Liver (tissue), 9 donors: ENCODE measurements around the gene PDE4B. TPM values are rescaled to one million over a fixed set of nuclear protein-coding genes. Genes with fewer than 3 reads are reported as not detected.

Experiments used
- DNase-seq: peaks from one replicate; pipeline ENCODE4 v3.0.0-alpha.2; 2017; ENCODE audit warnings: low spot score
- H3K27ac ChIP-seq, 2 donors: one replicate each; pipeline ENCODE4 v1.7.0; 2013; ENCODE audit warnings: inconsistent platforms in 2 of 2, low read length in 2 of 2, control low read depth in 1 of 2, low read depth in 1 of 2, mild to moderate bottlenecking in 1 of 2
- H3K27me3 ChIP-seq, 4 donors: one replicate each; pipeline versions ENCODE4 v1.6.1 to v1.7.0; 2013; ENCODE audit warnings: low read length in 3 of 4, inconsistent platforms in 1 of 4, mild to moderate bottlenecking in 1 of 4, moderate library complexity in 1 of 4; ENCODE audit not compliant: control insufficient read depth in 4 of 4, insufficient read depth in 4 of 4
- H3K36me3 ChIP-seq, 4 donors: one replicate each; pipeline versions ENCODE4 v1.6.1 to v1.7.0; 2013; ENCODE audit warnings: low read length in 3 of 4, mild to moderate bottlenecking in 3 of 4, low read depth in 1 of 4, moderate library complexity in 1 of 4; ENCODE audit not compliant: control insufficient read depth in 4 of 4, insufficient read depth in 3 of 4
- H3K4me1 ChIP-seq, 4 donors: one replicate each; pipeline versions ENCODE4 v1.6.1 to v1.7.0; 2013; ENCODE audit warnings: low read length in 3 of 4, mild to moderate bottlenecking in 3 of 4, moderate library complexity in 1 of 4; ENCODE audit not compliant: control insufficient read depth in 4 of 4, insufficient read depth in 4 of 4
- H3K4me3 ChIP-seq, 3 donors: one replicate each; pipeline versions ENCODE4 v1.6.1 to v1.7.0; 2013; ENCODE audit warnings: low read length in 3 of 3, control low read depth in 1 of 3, low read depth in 1 of 3, mild to moderate bottlenecking in 1 of 3
- H3K9ac ChIP-seq, 2 donors: one replicate each; pipeline ENCODE4 v1.7.0; 2013; ENCODE audit warnings: low read length in 2 of 2, mild to moderate bottlenecking in 2 of 2, moderate library complexity in 2 of 2, control low read depth in 1 of 2, low read depth in 1 of 2
- H3K9me3 ChIP-seq, 4 donors: one replicate each; pipeline versions ENCODE4 v1.6.1 to v1.7.0; 2013; ENCODE audit warnings: low read length in 3 of 4; ENCODE audit not compliant: control insufficient read depth in 4 of 4
- EGR1 ChIP-seq, 2 donors: IDR thresholded peaks; 2 replicates each; pipeline ENCODE4 v1.6.1; 2016 to 2018; ENCODE audit warnings: antibody characterized with exemption in 2 of 2, low read depth in 2 of 2
- FOXA1 ChIP-seq: IDR thresholded peaks from 2 replicates; pipeline ENCODE4 v1.6.1; 2016; ENCODE audit warnings: antibody characterized with exemption
- FOXA2 ChIP-seq: IDR thresholded peaks from 2 replicates; pipeline ENCODE4 v1.6.1; 2016; ENCODE audit warnings: antibody characterized with exemption
- HNF4A ChIP-seq, 2 donors: conservative IDR thresholded peaks; 2 replicates each; pipeline ENCODE4 v1.6.1; 2016; ENCODE audit warnings: antibody characterized with exemption in 2 of 2, mild to moderate bottlenecking in 2 of 2
- HNF4G ChIP-seq: IDR thresholded peaks from 2 replicates; pipeline ENCODE4 v1.6.1; 2016; ENCODE audit warnings: antibody characterized with exemption
- JUND ChIP-seq, 2 donors: IDR thresholded peaks; 2 replicates each; pipeline ENCODE4 v1.6.1; 2016; ENCODE audit warnings: antibody characterized with exemption in 2 of 2
- NR2F2 ChIP-seq: IDR thresholded peaks from 2 replicates; pipeline ENCODE4 v1.6.1; 2016; ENCODE audit warnings: antibody characterized with exemption
- RAD21 ChIP-seq, 2 donors: IDR thresholded peaks; 2 replicates each; pipeline ENCODE4 v1.6.1; 2016; ENCODE audit warnings: antibody characterized with exemption in 2 of 2, mild to moderate bottlenecking in 2 of 2
- RXRA ChIP-seq, 2 donors: IDR thresholded peaks; 2 replicates each; pipeline ENCODE4 v1.6.1; 2017 to 2018; ENCODE audit warnings: antibody characterized with exemption in 2 of 2, mild to moderate bottlenecking in 1 of 2
- SP1 ChIP-seq: IDR thresholded peaks from 2 replicates; pipeline ENCODE4 v1.6.1; 2018; ENCODE audit warnings: antibody characterized with exemption, mild to moderate bottlenecking
- TAF1 ChIP-seq: conservative IDR thresholded peaks from 2 replicates; pipeline ENCODE4 v1.6.1; 2016; ENCODE audit warnings: antibody characterized with exemption, mild to moderate bottlenecking
- YY1 ChIP-seq: IDR thresholded peaks from 2 replicates; pipeline ENCODE4 v1.6.1; 2016; ENCODE audit warnings: antibody characterized with exemption, mild to moderate bottlenecking
- WGBS: extraction: QIAGEN DNeasy Blood & Tissue Kit; methylation state at CpG from one replicate; pipeline ENCODE4 v1.1.7; 2013; 5-methylcytosine and 5-hydroxymethylcytosine counted together
- polyA plus RNA-seq, 2 donors: library from polyadenylated mRNA; stranded (reverse) in 1 of 2; unstranded in 1 of 2; fragments of 200-250 nt in 1 of 2; fragments of >200 nt in 1 of 2; fragmentation: Nextera tagmentation in 1 of 2; extraction: Ambion mirVana in 1 of 2; gene quantifications; one replicate each; pipeline versions ENCODE4 v1.2.1 to v1.2.3, GENCODE V29; 2013 to 2015
- total RNA-seq, 2 donors: library from RNA; depleted of rRNA; stranded (reverse); fragments of >200 nt; gene quantifications; one replicate each; pipeline ENCODE4 v1.2.3, GENCODE V29; 2014
- TF ChIP-seq, protein P1 (sequence below): IDR thresholded peaks from 2 replicates; pipeline ENCODE4 v1.6.1; 2016; ENCODE audit warnings: antibody characterized with exemption
- TF ChIP-seq, protein P2 (sequence below): fragments of 150-350 bp; IDR thresholded peaks from 2 replicates; pipeline ENCODE4 v1.5.1; 2017; ENCODE audit warnings: improper control_type of control experiment, low read depth, low read length; ENCODE audit not compliant: missing input control
- TF ChIP-seq, protein P3 (sequence below): IDR thresholded peaks from 2 replicates; pipeline ENCODE4 v1.6.1; 2016; ENCODE audit warnings: antibody characterized with exemption, mild to moderate bottlenecking
- TF ChIP-seq, protein P4 (sequence below): IDR thresholded peaks from 2 replicates; pipeline ENCODE4 v1.6.1; 2016; ENCODE audit warnings: antibody characterized with exemption
- donor health status: healthy.
- donor health status: healthy.
- donor health status: healthy.
- donor health status: healthy.
- donor health status: healthy.

PDE4B gene
- total and polyA plus RNA-seq, 4 donors = 1.9 to 3.9 (median 2.7) TPM

DNA sequence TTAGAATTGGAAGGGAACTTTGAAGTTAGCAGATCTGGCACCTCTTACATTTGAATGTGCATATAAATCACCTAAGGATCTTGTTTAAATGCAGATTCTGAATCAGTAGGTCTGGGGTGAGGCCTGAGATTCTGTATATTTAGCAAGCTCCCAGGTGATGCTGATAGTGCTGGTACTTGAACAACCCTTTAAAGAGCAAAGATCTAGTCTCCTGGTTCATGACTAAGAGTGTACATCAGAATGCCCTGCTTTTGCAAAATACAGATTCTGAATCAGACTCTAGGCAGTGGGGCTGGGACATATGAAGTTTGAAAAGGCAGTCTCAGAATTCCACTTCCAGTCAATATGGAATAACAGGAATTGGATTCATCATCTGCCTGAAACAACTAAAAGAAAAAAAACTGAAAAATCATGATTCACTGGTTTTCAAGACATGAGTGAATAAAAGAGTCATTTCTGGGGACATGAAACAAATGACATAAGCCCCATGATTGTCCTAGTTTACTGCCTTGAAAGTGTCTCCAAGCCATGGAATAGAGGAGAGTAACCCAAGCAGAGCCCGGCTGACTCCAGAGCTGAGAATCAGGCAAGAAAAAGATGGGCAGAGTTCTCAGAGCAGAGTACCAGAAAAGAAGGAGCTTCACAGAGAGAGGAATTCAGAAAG is 591.7 kb downstream of the PDE4B start:
- Histone ChIP-seq H3K36me3 (no peaks in the 10 kb centered on the region), H3K9ac (no peak overlapping the region)

DNA sequence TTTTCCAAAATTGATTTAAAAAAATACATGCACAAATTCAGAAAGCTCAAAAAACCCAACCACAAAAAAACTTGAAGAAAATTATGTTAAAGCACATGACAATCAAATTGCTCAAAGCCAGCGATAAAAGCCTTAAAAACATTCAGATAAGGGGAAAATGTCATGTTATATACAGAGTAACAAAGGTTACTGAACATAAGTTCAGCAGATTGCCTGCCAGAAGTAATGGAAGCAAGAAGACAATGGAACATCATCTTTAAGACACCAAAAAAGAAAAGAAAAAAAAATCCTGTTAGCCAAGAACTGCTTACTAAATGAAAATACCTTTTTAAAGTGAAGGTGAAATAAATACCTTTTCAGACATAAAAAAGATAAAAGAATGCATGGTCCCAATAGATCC is 594.0 kb downstream of the PDE4B start:
- H3K27ac ChIP-seq = no peak overlapping the region
- H3K36me3 ChIP-seq = no peaks in the 10 kb centered on the region
- H3K9me3 ChIP-seq = peaks cover 0 to 9% (median 5%) of the 10 kb centered on the region in 4 donors
- DNase-seq = no peak
- no peaks in the 10 kb centered on the region for H3K27me3 ChIP-seq
- H3K4me1 ChIP-seq = no peaks in the 10 kb centered on the region
- WGBS = 87% methylated on average over 1 of the region's 1 CpG
- TF ChIP-seq RAD21 (IDR thresholded peaks at IDR 0.05) (no peak), TAF1 (no peak), HNF4A (conservative IDR thresholded peaks at IDR 0.05) (no peak), HNF4G (no peak)
- H3K9ac ChIP-seq = no peak overlapping the region
- H3K4me3 ChIP-seq = no peak overlapping the region

More for the DNA sequence above, 591.7 kb downstream of the PDE4B start:
- no peak for DNase-seq
- H3K4me3 ChIP-seq = no peak overlapping the region
- H3K4me1 ChIP-seq = no peaks in the 10 kb centered on the region
- peaks cover 0 to 5% (median 0%) of the 10 kb centered on the region in 4 donors for H3K9me3 ChIP-seq
- H3K27ac ChIP-seq = no peak overlapping the region
- H3K27me3 ChIP-seq = no peaks in the 10 kb centered on the region
- no peak for TF ChIP-seq RXRA (IDR thresholded peaks at IDR 0.05)
- TF ChIP-seq, protein P1, sequence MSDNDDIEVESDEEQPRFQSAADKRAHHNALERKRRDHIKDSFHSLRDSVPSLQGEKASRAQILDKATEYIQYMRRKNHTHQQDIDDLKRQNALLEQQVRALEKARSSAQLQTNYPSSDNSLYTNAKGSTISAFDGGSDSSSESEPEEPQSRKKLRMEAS = no peak
- no peak for TF ChIP-seq FOXA1
- TF ChIP-seq, protein P2, sequence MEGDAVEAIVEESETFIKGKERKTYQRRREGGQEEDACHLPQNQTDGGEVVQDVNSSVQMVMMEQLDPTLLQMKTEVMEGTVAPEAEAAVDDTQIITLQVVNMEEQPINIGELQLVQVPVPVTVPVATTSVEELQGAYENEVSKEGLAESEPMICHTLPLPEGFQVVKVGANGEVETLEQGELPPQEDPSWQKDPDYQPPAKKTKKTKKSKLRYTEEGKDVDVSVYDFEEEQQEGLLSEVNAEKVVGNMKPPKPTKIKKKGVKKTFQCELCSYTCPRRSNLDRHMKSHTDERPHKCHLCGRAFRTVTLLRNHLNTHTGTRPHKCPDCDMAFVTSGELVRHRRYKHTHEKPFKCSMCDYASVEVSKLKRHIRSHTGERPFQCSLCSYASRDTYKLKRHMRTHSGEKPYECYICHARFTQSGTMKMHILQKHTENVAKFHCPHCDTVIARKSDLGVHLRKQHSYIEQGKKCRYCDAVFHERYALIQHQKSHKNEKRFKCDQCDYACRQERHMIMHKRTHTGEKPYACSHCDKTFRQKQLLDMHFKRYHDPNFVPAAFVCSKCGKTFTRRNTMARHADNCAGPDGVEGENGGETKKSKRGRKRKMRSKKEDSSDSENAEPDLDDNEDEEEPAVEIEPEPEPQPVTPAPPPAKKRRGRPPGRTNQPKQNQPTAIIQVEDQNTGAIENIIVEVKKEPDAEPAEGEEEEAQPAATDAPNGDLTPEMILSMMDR = no peak
- TF ChIP-seq SP1 = no peak
- no peak for TF ChIP-seq YY1
- TF ChIP-seq EGR1 (IDR thresholded peaks at IDR 0.05; ENCODE audit: low read depth in 2 of 2) = no peak
- no peak for TF ChIP-seq HNF4A (conservative IDR thresholded peaks at IDR 0.05)
- TF ChIP-seq JUND (IDR thresholded peaks at IDR 0.05) = no peak
- no peak for TF ChIP-seq NR2F2
- TF ChIP-seq FOXA2 = no peak
- TF ChIP-seq, protein P3, sequence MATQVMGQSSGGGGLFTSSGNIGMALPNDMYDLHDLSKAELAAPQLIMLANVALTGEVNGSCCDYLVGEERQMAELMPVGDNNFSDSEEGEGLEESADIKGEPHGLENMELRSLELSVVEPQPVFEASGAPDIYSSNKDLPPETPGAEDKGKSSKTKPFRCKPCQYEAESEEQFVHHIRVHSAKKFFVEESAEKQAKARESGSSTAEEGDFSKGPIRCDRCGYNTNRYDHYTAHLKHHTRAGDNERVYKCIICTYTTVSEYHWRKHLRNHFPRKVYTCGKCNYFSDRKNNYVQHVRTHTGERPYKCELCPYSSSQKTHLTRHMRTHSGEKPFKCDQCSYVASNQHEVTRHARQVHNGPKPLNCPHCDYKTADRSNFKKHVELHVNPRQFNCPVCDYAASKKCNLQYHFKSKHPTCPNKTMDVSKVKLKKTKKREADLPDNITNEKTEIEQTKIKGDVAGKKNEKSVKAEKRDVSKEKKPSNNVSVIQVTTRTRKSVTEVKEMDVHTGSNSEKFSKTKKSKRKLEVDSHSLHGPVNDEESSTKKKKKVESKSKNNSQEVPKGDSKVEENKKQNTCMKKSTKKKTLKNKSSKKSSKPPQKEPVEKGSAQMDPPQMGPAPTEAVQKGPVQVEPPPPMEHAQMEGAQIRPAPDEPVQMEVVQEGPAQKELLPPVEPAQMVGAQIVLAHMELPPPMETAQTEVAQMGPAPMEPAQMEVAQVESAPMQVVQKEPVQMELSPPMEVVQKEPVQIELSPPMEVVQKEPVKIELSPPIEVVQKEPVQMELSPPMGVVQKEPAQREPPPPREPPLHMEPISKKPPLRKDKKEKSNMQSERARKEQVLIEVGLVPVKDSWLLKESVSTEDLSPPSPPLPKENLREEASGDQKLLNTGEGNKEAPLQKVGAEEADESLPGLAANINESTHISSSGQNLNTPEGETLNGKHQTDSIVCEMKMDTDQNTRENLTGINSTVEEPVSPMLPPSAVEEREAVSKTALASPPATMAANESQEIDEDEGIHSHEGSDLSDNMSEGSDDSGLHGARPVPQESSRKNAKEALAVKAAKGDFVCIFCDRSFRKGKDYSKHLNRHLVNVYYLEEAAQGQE = no peak
- TF ChIP-seq, protein P4, sequence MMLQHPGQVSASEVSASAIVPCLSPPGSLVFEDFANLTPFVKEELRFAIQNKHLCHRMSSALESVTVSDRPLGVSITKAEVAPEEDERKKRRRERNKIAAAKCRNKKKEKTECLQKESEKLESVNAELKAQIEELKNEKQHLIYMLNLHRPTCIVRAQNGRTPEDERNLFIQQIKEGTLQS = no peak
- TF ChIP-seq TAF1 = no peak
- 100% methylated on average over 1 of the region's 1 CpG for WGBS
